T1000 (cell line): ENCODE measurements around the gene INMT.

ENCODE experiments used
- DNase-seq: peaks from one replicate; lab custom pipeline; 2025; ENCODE audit warnings: mixed read lengths; lab: John Stamatoyannopoulos, UW

Gene INMT

GRCh38 chr7:30752979-30753378, 1.0 kb downstream of the INMT start:
- DNase-seq, result no peak

GRCh38 chr7:30754315-30754877, 2.5 kb downstream of the INMT start:
- DNase-seq, result no peak

GRCh38 chr7:30755384-30756154, 3.6 kb downstream of the INMT start:
- DNase-seq, result no peak

- DNase-seq, result no peak
Measured at GRCh38 chr7:30757342-30757692, 5.4 kb downstream of the INMT start.

GRCh38 chr7:30760514-30761213, 8.7 kb downstream of the INMT start:
- DNase-seq, result no peak

- no peak for DNase-seq
Measured at GRCh38 chr7:30761214-30762156, 9.6 kb downstream of the INMT start.

GRCh38 chr7:30764030-30764975, 12.4 kb downstream of the INMT start:
- no peak for DNase-seq

- no peak for DNase-seq
Measured at GRCh38 chr7:30765408-30765807, 13.5 kb downstream of the INMT start.

- no peak for DNase-seq
Measured at GRCh38 chr7:30770845-30771173, 18.9 kb downstream of the INMT start.

GRCh38 chr7:30771174-30771879, 19.4 kb downstream of the INMT start, which contains the start of gene MINDY4:
TSS of gene MINDY4 (plus strand) at chr7:30771417. CDS start at chr7:30771494, 77 bp downstream.
- peak; percentile 72 for DNase-seq

- no peak for DNase-seq
Measured at GRCh38 chr7:30771880-30772425, 20.0 kb downstream of the INMT start.

GRCh38 chr7:30772984-30773383, 21.0 kb downstream of the INMT start:
- DNase-seq, result no peak

GRCh38 chr7:30775992-30776391, 24.1 kb downstream of the INMT start:
- DNase-seq, result no peak

GRCh38 chr7:30776971-30777370, 25.0 kb downstream of the INMT start:
- DNase-seq, result no peak

GRCh38 chr7:30778255-30779025, 26.5 kb downstream of the INMT start:
- DNase-seq, result no peak

GRCh38 chr7:30779574-30779973, 27.6 kb downstream of the INMT start:
- no peak for DNase-seq

GRCh38 chr7:30780941-30781340, 29.0 kb downstream of the INMT start:
- DNase-seq, result no peak

- no peak for DNase-seq
Measured at GRCh38 chr7:30782690-30783089, 30.8 kb downstream of the INMT start.

- no peak for DNase-seq
Measured at GRCh38 chr7:30785786-30786185, 33.9 kb downstream of the INMT start.
